Thymus (tissue), 11 donors: ENCODE results near the gene WBP1L. TPM values are rescaled to one million over a fixed set of nuclear protein-coding genes. Genes with fewer than 3 reads are reported as not detected.

ENCODE experiments used
- DNase-seq, 9 donors: peaks; one replicate each; pipeline ENCODE4 v3.0.0-alpha.2; 2013; ENCODE audit warnings: low spot score in 9 of 9, low read depth in 6 of 9, missing footprints in 1 of 9
- H3K27ac ChIP-seq, 2 donors: one replicate each; pipeline ENCODE4 v1.5.1; 2013; ENCODE audit warnings: control low read depth in 1 of 2, low read depth in 1 of 2, low read length in 1 of 2, mild to moderate bottlenecking in 1 of 2, moderate library complexity in 1 of 2
- H3K27me3 ChIP-seq, 2 donors: one replicate each; pipeline ENCODE4 v1.5.1; 2013; ENCODE audit warnings: low read length in 1 of 2; ENCODE audit not compliant: control insufficient read depth in 2 of 2, insufficient read depth in 1 of 2
- H3K36me3 ChIP-seq, 2 donors: one replicate each; pipeline ENCODE4 v1.5.1; 2013; ENCODE audit warnings: low read length in 1 of 2, mild to moderate bottlenecking in 1 of 2, moderate library complexity in 1 of 2; ENCODE audit not compliant: control insufficient read depth in 2 of 2, insufficient read depth in 2 of 2
- H3K4me1 ChIP-seq, 2 donors: one replicate each; pipeline ENCODE4 v1.5.1; 2013; ENCODE audit warnings: low read length in 2 of 2; ENCODE audit not compliant: control insufficient read depth in 2 of 2, insufficient read depth in 2 of 2
- H3K4me3 ChIP-seq, 2 donors: one replicate each; pipeline ENCODE4 v1.5.1; 2013; ENCODE audit warnings: low read length in 2 of 2, control low read depth in 1 of 2, mild to moderate bottlenecking in 1 of 2
- H3K9me3 ChIP-seq, 2 donors: one replicate each; pipeline ENCODE4 v1.5.1; 2013; ENCODE audit warnings: low read length in 1 of 2, mild to moderate bottlenecking in 1 of 2; ENCODE audit not compliant: control insufficient read depth in 2 of 2, insufficient read depth in 1 of 2
- WGBS: extraction: QIAGEN DNeasy Blood & Tissue Kit; methylation state at CpG from one replicate; pipeline ENCODE4 v1.1.7; 2013; 5-methylcytosine and 5-hydroxymethylcytosine counted together
- polyA plus RNA-seq: library from polyadenylated mRNA; stranded (reverse); fragments of 200-250 nt; gene quantifications from one replicate; pipeline ENCODE4 v1.2.3, GENCODE V29; 2013
- total RNA-seq: library from RNA; stranded (reverse); fragments of 120-200 nt; gene quantifications from one replicate; pipeline ENCODE4 v1.2.4, GENCODE V29; 2013
- donor health status: healthy.

The WBP1L gene
- total and polyA plus RNA-seq, 2 donors, result 30.7 to 75.9 TPM

GRCh38 chr10:102777711-102778453 lies 34.1 kb downstream of the WBP1L start:
- peaks cover 8 to 20% of the 10 kb centered on the region in 2 donors for H3K36me3 ChIP-seq
- peak overlapping the region; percentile 8 to 17 for H3K4me3 ChIP-seq
- 61% methylated on average over 17 of the region's 17 CpGs for WGBS
- peak overlapping the region; percentile 77 to 97 for H3K27ac ChIP-seq
- H3K9me3 ChIP-seq, result no peaks in the 10 kb centered on the region
- H3K4me1 ChIP-seq, result peaks cover 38 to 89% of the 10 kb centered on the region in 2 donors
- DNase-seq, result peak in 3 of 9 donors; percentile 58 to 77 (median 62)
- no peaks in the 10 kb centered on the region for H3K27me3 ChIP-seq

GRCh38 chr10:102778781-102779180 lies 35.0 kb downstream of the WBP1L start:
- H3K27ac ChIP-seq, result peak overlapping the region; percentile 78 to 97
- no peaks in the 10 kb centered on the region for H3K9me3 ChIP-seq
- H3K36me3 ChIP-seq, result peaks cover 8 to 20% of the 10 kb centered on the region in 2 donors
- no peak overlapping the region for H3K4me3 ChIP-seq
- DNase-seq, result no peak
- H3K27me3 ChIP-seq, result no peaks in the 10 kb centered on the region
- WGBS, result 95% methylated on average over 2 of the region's 2 CpGs
- peaks cover 36 to 94% of the 10 kb centered on the region in 2 donors for H3K4me1 ChIP-seq

- 96% methylated on average over 10 of the region's 10 CpGs for WGBS
These were observed 36.2 kb downstream of the WBP1L start for GRCh38 chr10:102779680-102780526.

GRCh38 chr10:102780527-102780808 lies 36.7 kb downstream of the WBP1L start:
- DNase-seq, result no peak
- 95% methylated on average over 1 of the region's 1 CpG for WGBS
- H3K9me3 ChIP-seq, result no peaks in the 10 kb centered on the region
- H3K27me3 ChIP-seq, result no peaks in the 10 kb centered on the region
- H3K27ac ChIP-seq, result no peak overlapping the region
- H3K4me3 ChIP-seq, result no peak overlapping the region
- peaks cover 8 to 20% of the 10 kb centered on the region in 2 donors for H3K36me3 ChIP-seq
- peaks cover 19 to 79% of the 10 kb centered on the region in 2 donors for H3K4me1 ChIP-seq

More at GRCh38 chr10:102779680-102780526, 36.2 kb downstream of the WBP1L start:
- Histone ChIP-seq H3K4me1 (peaks cover 25 to 83% of the 10 kb centered on the region in 2 donors), H3K4me3 (no peak overlapping the region), H3K9me3 (no peaks in the 10 kb centered on the region), H3K36me3 (peaks cover 8 to 20% of the 10 kb centered on the region in 2 donors), H3K27me3 (no peaks in the 10 kb centered on the region), H3K27ac (peak overlapping the region; percentile 55 to 97)
- DNase-seq, result no peak

- Histone ChIP-seq H3K27ac (peak overlapping the region; percentile 62 to 89), H3K4me1 (peaks cover 15 to 78% of the 10 kb centered on the region in 2 donors), H3K36me3 (peaks cover 8 to 20% of the 10 kb centered on the region in 2 donors), H3K9me3 (no peaks in the 10 kb centered on the region), H3K27me3 (no peaks in the 10 kb centered on the region), H3K4me3 (no peak overlapping the region)
- DNase-seq, result no peak
- 85% methylated on average over 8 of the region's 8 CpGs for whole genome bisulfite sequencing
These were observed 37.6 kb downstream of the WBP1L start for GRCh38 chr10:102781090-102781920.

- no peak for DNase-seq
- Histone ChIP-seq H3K27ac (peak overlapping the region; percentile 45 to 89), H3K9me3 (no peaks in the 10 kb centered on the region), H3K4me1 (peaks cover 8 to 76% of the 10 kb centered on the region in 2 donors), H3K36me3 (peaks cover 8 to 23% of the 10 kb centered on the region in 2 donors), H3K27me3 (no peaks in the 10 kb centered on the region), H3K4me3 (no peak overlapping the region)
- 96% methylated on average over 6 of the region's 6 CpGs for WGBS
These were observed 38.3 kb downstream of the WBP1L start for GRCh38 chr10:102781921-102782557.

DNA sequence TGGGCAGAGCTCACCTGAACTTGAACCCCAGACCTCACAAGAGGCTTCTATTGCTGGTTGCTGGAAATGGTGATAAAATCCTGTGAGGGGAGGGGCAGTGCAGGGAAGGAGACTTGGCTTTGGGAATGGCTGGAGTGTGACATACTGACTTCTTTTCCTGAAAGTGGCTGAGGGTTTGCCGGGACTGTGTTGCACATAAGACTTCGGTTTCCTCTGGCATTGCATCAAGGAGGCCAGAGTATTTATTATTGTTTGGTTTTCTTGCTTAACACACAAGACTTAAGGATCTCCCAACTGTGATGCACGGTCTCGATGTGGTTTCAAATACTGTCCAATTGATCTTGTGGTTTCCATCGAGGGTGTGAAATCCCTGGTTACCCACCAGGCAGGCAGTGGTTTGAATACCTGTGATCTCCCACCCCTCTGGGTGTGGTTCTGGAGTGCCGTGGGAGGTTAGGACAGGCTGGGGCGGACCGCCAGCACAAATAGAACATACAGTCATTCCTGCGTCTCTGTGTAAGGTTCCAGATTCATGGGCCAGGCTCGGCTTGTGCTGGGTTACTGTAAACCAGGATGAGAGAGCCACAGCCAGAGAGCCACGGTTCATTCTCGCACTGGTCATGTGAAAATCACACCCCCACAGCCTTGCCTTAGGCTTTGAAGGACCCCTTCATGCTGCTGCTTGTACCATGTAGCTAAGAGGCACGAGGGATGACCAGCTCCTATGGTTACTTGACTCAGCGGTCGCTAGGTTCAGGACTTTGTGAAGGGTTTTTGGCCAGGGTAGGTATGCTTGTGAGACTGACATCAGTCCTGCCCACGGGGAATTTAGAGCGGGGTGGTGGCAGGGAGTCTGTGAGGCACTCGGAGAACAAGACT lies 39.2 kb downstream of the WBP1L start:
- H3K27ac ChIP-seq, result peak overlapping the region; percentile 45 to 89
- no peak overlapping the region for H3K4me3 ChIP-seq
- 91% methylated on average over 18 of the region's 18 CpGs for WGBS

GRCh38 chr10:102783568-102783967 lies 39.8 kb downstream of the WBP1L start:
- Histone ChIP-seq H3K4me3 (no peak overlapping the region), H3K9me3 (no peaks in the 10 kb centered on the region), H3K27ac (peak overlapping the region; percentile 45 to 81), H3K27me3 (no peaks in the 10 kb centered on the region), H3K36me3 (peaks cover 11 to 23% of the 10 kb centered on the region in 2 donors), H3K4me1 (peaks cover 4 to 61% of the 10 kb centered on the region in 2 donors)
- WGBS, result 85% methylated on average over 1 of the region's 1 CpG
- DNase-seq, result no peak

More for the DNA sequence above, 39.2 kb downstream of the WBP1L start:
- peaks cover 11 to 23% of the 10 kb centered on the region in 2 donors for H3K36me3 ChIP-seq
- peaks cover 5 to 68% of the 10 kb centered on the region in 2 donors for H3K4me1 ChIP-seq
- DNase-seq, result no peak
- H3K27me3 ChIP-seq, result no peaks in the 10 kb centered on the region
- no peaks in the 10 kb centered on the region for H3K9me3 ChIP-seq
